GM19463 (cell line): ENCODE data around the gene CDX1.

Source experiments
- ATAC-seq: cut with Tn5 transposase; IDR thresholded peaks from one replicate; pipeline ENCODE4 v1.9.1; 2021; ENCODE audit warnings: mild to moderate bottlenecking, moderate library complexity; ENCODE audit not compliant: unreplicated experiment

Gene CDX1

GRCh38 chr5:150131461-150131860, 35.1 kb upstream of the CDX1 start:
- no peak for ATAC-seq

- ATAC-seq, result no peak
Measured at GRCh38 chr5:150131978-150132694, 34.4 kb upstream of the CDX1 start.

- ATAC-seq, result no peak
Measured at GRCh38 chr5:150132740-150133139, 33.8 kb upstream of the CDX1 start.

- no peak for ATAC-seq
Measured at GRCh38 chr5:150133581-150134197, 32.9 kb upstream of the CDX1 start.

- no peak for ATAC-seq
Measured at GRCh38 chr5:150134198-150134588, 32.4 kb upstream of the CDX1 start.

GRCh38 chr5:150135557-150136304, 30.8 kb upstream of the CDX1 start:
- no peak for ATAC-seq

GRCh38 chr5:150136305-150137167, 30.0 kb upstream of the CDX1 start:
- no peak for ATAC-seq

- ATAC-seq, result no peak
Measured at GRCh38 chr5:150137168-150137957, 29.2 kb upstream of the CDX1 start.

- ATAC-seq, result no peak
Measured at GRCh38 chr5:150137997-150138396, 28.6 kb upstream of the CDX1 start.

GRCh38 chr5:150138551-150139265, 27.9 kb upstream of the CDX1 start:
- ATAC-seq, result no peak

- ATAC-seq, result no peak
Measured at GRCh38 chr5:150139334-150139733, 27.2 kb upstream of the CDX1 start.

- no peak for ATAC-seq
Measured at GRCh38 chr5:150140830-150141229, 25.7 kb upstream of the CDX1 start.

- no peak for ATAC-seq
Measured at GRCh38 chr5:150141544-150142184, 24.9 kb upstream of the CDX1 start.

GRCh38 chr5:150142185-150142958, 24.2 kb upstream of the CDX1 start:
- no peak for ATAC-seq

GRCh38 chr5:150142959-150143349, 23.6 kb upstream of the CDX1 start:
- ATAC-seq, result no peak

- ATAC-seq, result no peak
Measured at GRCh38 chr5:150143350-150144245, 23.0 kb upstream of the CDX1 start.

- ATAC-seq, result no peak
Measured at GRCh38 chr5:150144246-150144801, 22.3 kb upstream of the CDX1 start.
